ENCODE data around the gene PLA2G15. TPM values are rescaled to one million over a fixed set of nuclear protein-coding genes. Genes with fewer than 3 reads are reported as not detected.
A peak's percentile ranks its signal among the peaks of the same experiment; 100 is the strongest.

Gene PLA2G15
- total and polyA plus RNA-seq, 2 of the 13 experiments (the other 11 are each of a cell fraction or from before 2014, with no cell fraction given), result 14.4 to 23.7 TPM

GRCh38 chr16:68257906-68258800 lies 13.0 kb downstream of the PLA2G15 start (continued):
- TF ChIP-seq ZFP36L1 (CRISPR knock-in tag; IDR thresholded peaks at IDR 0.05) (peak; percentile 95; the same call in 1 of the 2 replicates), ZNF263 (CRISPR knock-in tag; IDR thresholded peaks at IDR 0.05) (peak; percentile 67), ZBTB4 (CRISPR knock-in tag; IDR thresholded peaks at IDR 0.05; ENCODE audit: borderline replicate concordance) (peak; percentile 98), ZBTB25 (CRISPR knock-in tag; IDR thresholded peaks at IDR 0.05) (peak; percentile 40; the same call in 1 of the 2 replicates), ZNF572 (CRISPR knock-in tag; IDR thresholded peaks at IDR 0.05) (no peak; the same call in 1 of the 2 replicates), SKI (IDR thresholded peaks at IDR 0.05; ENCODE audit: partially characterized antibody) (peak; percentile 55), TGIF2 (CRISPR knock-in tag; IDR thresholded peaks at IDR 0.05) (peak; percentile 89; the same call in 1 of the 2 replicates), ZNF614 (CRISPR knock-in tag; IDR thresholded peaks at IDR 0.05; ENCODE audit: borderline replicate concordance) (peak; percentile 88; the same call in 1 of the 2 replicates), ZKSCAN8 (CRISPR knock-in tag; IDR thresholded peaks at IDR 0.05; ENCODE audit: borderline replicate concordance) (peak; percentile 62; the same call in 1 of the 2 replicates), ZNF691 (CRISPR knock-in tag; IDR thresholded peaks at IDR 0.05; ENCODE audit: borderline replicate concordance, low read depth) (peak; percentile 97), ZNF282 (IDR thresholded peaks at IDR 0.05; ENCODE audit: partially characterized antibody) (no peak), RFXANK (CRISPR knock-in tag; IDR thresholded peaks at IDR 0.05) (0 out of 2 replicates have a peak, but pooled peaks have one; percentile 66), SCMH1 (CRISPR knock-in tag; IDR thresholded peaks at IDR 0.05; ENCODE audit: borderline replicate concordance) (no peak), NR1H2 (CRISPR knock-in tag; IDR thresholded peaks at IDR 0.05; ENCODE audit: borderline replicate concordance, low read depth) (0 out of 2 replicates have a peak, but pooled peaks have one; percentile 47), CENPBD1 (CRISPR knock-in tag; IDR thresholded peaks at IDR 0.05; ENCODE audit: borderline replicate concordance, low read depth) (peak; percentile 42; the same call in 1 of the 2 replicates), LCORL (IDR thresholded peaks at IDR 0.05) (no peak), LCORL (CRISPR knock-in tag; IDR thresholded peaks at IDR 0.05) (peak; percentile 96), FOXC1 (CRISPR knock-in tag; IDR thresholded peaks at IDR 0.05; ENCODE audit: borderline replicate concordance) (peak; percentile 82; the same call in 1 of the 2 replicates), ZGPAT (CRISPR knock-in tag; IDR thresholded peaks at IDR 0.05) (peak; percentile 86)

Measured in HepG2 (cell line).